Neural cell (in vitro differentiated cells): ENCODE results near the gene IFT74.

Source experiments
- CTCF ChIP-seq: fragments of 450-650 bp; IDR thresholded peaks from 2 replicates; pipeline ENCODE4 v1.5.1; 2014; ENCODE audit warnings: antibody characterized with exemption, mild to moderate bottlenecking, moderate library complexity; ENCODE audit not compliant: poor library complexity, severe bottlenecking
- EP300 ChIP-seq: fragments of 450-650 bp; conservative IDR thresholded peaks from 2 replicates; pipeline ENCODE4 v1.6.1; 2014; ENCODE audit warnings: antibody characterized with exemption, mild to moderate bottlenecking, moderate library complexity; ENCODE audit not compliant: poor library complexity, severe bottlenecking
- EZH2 ChIP-seq: fragments of 200-600, 300-800 bp; shearing (Covaris generic), sonication (generic); IDR thresholded peaks from 2 replicates; pipeline ENCODE4 v1.6.1; 2014; ENCODE audit warnings: antibody characterized with exemption, low read length, borderline replicate concordance, mild to moderate bottlenecking; ENCODE audit not compliant: insufficient read depth, poor library complexity, severe bottlenecking
- POLR2AphosphoS5 ChIP-seq: IDR thresholded peaks from 2 replicates; pipeline ENCODE4 v1.6.1; 2012
- REST ChIP-seq: IDR thresholded peaks from 2 replicates; pipeline ENCODE4 v1.6.1; 2012; ENCODE audit warnings: borderline replicate concordance
- SMC3 ChIP-seq: fragments of 450-650 bp; conservative IDR thresholded peaks from 2 replicates; pipeline ENCODE4 v1.6.1; 2014; ENCODE audit warnings: antibody characterized with exemption, mild to moderate bottlenecking, moderate library complexity; ENCODE audit not compliant: poor library complexity
- TAF1 ChIP-seq: IDR thresholded peaks from 2 replicates; pipeline ENCODE4 v1.6.1; 2012; ENCODE audit warnings: low read depth

- TF ChIP-seq EP300, result no peak
- TF ChIP-seq CTCF, result no peak
- TF ChIP-seq EZH2, result no peak
- no peak for TF ChIP-seq SMC3
- TF ChIP-seq REST, result no peak
- no peak for TF ChIP-seq TAF1
- TF ChIP-seq POLR2AphosphoS5, result no peak
Measured at GRCh38 chr9:27054841-27055240, 98.6 kb downstream of the IFT74 start.
